BLaER1 (cell line): ENCODE data around the gene SVOPL.

Experiments
- H3K27ac ChIP-seq: shearing (Covaris generic); formaldehyde crosslinking; 2 replicates; pipeline ENCODE4 v1.8.1; 2022
- H3K27me3 ChIP-seq: shearing (Covaris generic); formaldehyde crosslinking; 2 replicates; pipeline ENCODE4 v1.8.1; 2022
- H3K36me3 ChIP-seq: shearing (Covaris generic); formaldehyde crosslinking; 2 replicates; pipeline ENCODE4 v1.8.1; 2022
- H3K4me1 ChIP-seq: shearing (Covaris generic); formaldehyde crosslinking; 2 replicates; pipeline ENCODE4 v1.8.1; 2022
- H3K4me2 ChIP-seq: shearing (Covaris generic); formaldehyde crosslinking; 2 replicates; pipeline ENCODE4 v1.8.1; 2022
- H3K4me3 ChIP-seq: shearing (Covaris generic); formaldehyde crosslinking; 2 replicates; pipeline ENCODE4 v1.8.1; 2022
- H3K9ac ChIP-seq: shearing (Covaris generic); formaldehyde crosslinking; 2 replicates; pipeline ENCODE4 v1.8.1; 2022
- H3K9me3 ChIP-seq: shearing (Covaris generic); formaldehyde crosslinking; 2 replicates; pipeline ENCODE4 v1.8.1; 2022
- H4K20me1 ChIP-seq: shearing (Covaris generic); formaldehyde crosslinking; 2 replicates; pipeline ENCODE4 v1.8.1; 2022
- Cebpa-rat ChIP-seq: shearing (Covaris generic); IDR thresholded peaks from 2 replicates; pipeline ENCODE4 v1.8.1; 2022

SVOPL gene

DNA sequence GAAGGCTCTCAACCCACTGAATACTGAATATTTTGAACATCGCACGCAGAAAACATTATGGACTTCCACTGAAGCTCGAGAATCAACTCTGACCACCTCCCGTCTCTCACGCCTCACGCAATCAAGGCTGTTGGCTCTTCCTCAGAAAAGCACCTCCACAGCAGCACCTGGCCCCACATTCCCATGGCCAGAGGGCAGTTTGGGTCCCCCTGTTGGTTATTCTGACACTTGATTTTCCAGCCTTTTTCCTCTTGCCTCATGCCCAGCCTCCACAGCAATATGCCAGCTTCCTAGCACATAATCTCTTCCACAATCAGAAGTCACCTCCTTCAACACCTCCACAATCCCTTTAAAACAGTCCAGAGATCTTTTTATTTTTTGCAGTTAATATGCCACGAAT lies 55.9 kb downstream of the SVOPL start:
- Histone ChIP-seq H3K36me3 (no peaks in the 10 kb centered on the region), H3K27me3 (no peaks in the 10 kb centered on the region), H4K20me1 (no peaks in the 10 kb centered on the region), H3K9me3 (0 out of 2 replicates have a peak, but pooled peaks cover 3% of the 10 kb centered on the region), H3K9ac (no peak overlapping the region), H3K4me3 (no peak overlapping the region), H3K27ac (no peak overlapping the region), H3K4me1 (no peaks in the 10 kb centered on the region), H3K4me2 (no peak overlapping the region)
- TF ChIP-seq Cebpa-rat, result no peak

DNA sequence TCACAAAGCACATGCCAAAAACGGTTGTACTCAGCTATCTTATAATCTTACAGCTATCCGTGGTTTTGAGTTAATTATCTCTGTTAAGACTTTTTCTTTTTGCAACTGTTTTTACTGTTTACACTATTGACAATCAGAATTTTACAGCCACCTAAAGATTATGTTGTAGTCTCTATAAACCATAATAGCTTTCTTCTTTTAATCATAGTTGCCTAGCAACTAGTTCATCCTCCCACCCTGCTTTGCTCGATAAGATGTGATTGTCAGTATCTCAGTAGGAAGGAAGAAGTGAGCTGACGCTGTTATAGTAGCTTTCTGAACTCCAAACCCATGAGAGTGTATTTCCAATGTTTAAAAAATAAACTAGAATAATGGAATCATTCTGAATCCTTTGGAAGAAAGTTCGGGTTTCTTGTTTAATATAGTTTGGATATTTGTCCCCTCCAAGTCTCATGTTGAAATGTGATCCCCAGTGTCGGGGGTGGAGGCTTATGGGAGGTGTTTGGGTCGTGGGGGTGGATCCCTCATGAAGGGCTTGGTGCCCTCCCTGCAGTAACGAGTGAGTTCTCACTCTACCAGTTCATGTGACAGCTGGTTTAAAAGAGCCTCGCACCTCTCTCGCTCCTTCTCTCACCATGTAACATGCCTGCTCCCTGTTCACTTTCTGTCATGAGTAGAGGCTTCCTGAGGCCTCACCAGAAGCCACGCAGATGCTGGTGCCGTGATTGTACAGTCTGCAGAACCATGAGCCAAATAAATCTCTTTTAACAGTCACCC lies 68.1 kb downstream of the SVOPL start:
- Histone ChIP-seq H3K4me2 (no peak overlapping the region), H3K9me3 (peaks cover 7% of the 10 kb centered on the region; the same call in 1 of the 2 replicates), H3K9ac (no peak overlapping the region), H3K4me3 (no peak overlapping the region), H3K27ac (no peak overlapping the region), H4K20me1 (no peaks in the 10 kb centered on the region), H3K27me3 (no peaks in the 10 kb centered on the region), H3K36me3 (no peaks in the 10 kb centered on the region), H3K4me1 (no peaks in the 10 kb centered on the region)
- no peak for TF ChIP-seq Cebpa-rat

GRCh38 chr7:138632384-138632783 lies 68.8 kb downstream of the SVOPL start:
- peaks cover 9% of the 10 kb centered on the region; the same call in 1 of the 2 replicates for H3K9me3 ChIP-seq
- no peak for TF ChIP-seq Cebpa-rat
- H3K4me1 ChIP-seq, result no peaks in the 10 kb centered on the region
- H3K4me2 ChIP-seq, result no peak overlapping the region
- H3K4me3 ChIP-seq, result no peak overlapping the region
- no peak overlapping the region for H3K27ac ChIP-seq
- no peak overlapping the region for H3K9ac ChIP-seq
- H3K27me3 ChIP-seq, result no peaks in the 10 kb centered on the region
- H4K20me1 ChIP-seq, result no peaks in the 10 kb centered on the region
- H3K36me3 ChIP-seq, result no peaks in the 10 kb centered on the region

- no peaks in the 10 kb centered on the region for H3K36me3 ChIP-seq
- no peak overlapping the region for H3K4me3 ChIP-seq
- H4K20me1 ChIP-seq, result no peaks in the 10 kb centered on the region
- H3K9ac ChIP-seq, result no peak overlapping the region
- TF ChIP-seq Cebpa-rat, result no peak
- no peaks in the 10 kb centered on the region for H3K27me3 ChIP-seq
- peaks cover 13% of the 10 kb centered on the region for H3K4me1 ChIP-seq
- H3K4me2 ChIP-seq, result no peak overlapping the region
- H3K9me3 ChIP-seq, result peaks cover 9% of the 10 kb centered on the region; the same call in 1 of the 2 replicates
- no peak overlapping the region for H3K27ac ChIP-seq
Measured at GRCh38 chr7:138630059-138630610, 71.0 kb downstream of the SVOPL start.

DNA sequence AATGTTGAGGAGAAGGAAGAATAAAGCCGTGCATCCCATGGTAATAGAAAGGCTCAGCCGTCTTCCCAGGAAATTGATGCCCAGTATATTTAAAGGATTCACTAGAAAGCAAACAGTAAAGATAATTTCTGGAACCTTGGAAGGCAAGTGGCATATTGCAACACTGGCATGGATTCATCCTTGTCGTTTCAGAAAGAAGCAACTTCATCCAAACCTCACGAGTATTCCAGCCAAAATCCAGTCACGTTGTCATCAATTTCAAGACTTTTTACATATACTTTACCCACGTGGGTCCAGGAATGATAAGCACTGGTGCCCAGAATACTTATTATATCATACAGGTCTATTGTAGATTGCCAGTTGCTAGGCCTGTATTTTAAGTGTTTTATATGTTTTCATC lies 73.8 kb downstream of the SVOPL start:
- Histone ChIP-seq H3K27ac (no peak overlapping the region), H3K4me2 (no peak overlapping the region), H3K9me3 (peaks cover 9% of the 10 kb centered on the region; the same call in 1 of the 2 replicates), H3K36me3 (no peaks in the 10 kb centered on the region), H3K27me3 (no peaks in the 10 kb centered on the region), H3K4me3 (no peak overlapping the region), H3K4me1 (peaks cover 25% of the 10 kb centered on the region), H4K20me1 (no peaks in the 10 kb centered on the region), H3K9ac (no peak overlapping the region)
- TF ChIP-seq Cebpa-rat, result no peak

DNA sequence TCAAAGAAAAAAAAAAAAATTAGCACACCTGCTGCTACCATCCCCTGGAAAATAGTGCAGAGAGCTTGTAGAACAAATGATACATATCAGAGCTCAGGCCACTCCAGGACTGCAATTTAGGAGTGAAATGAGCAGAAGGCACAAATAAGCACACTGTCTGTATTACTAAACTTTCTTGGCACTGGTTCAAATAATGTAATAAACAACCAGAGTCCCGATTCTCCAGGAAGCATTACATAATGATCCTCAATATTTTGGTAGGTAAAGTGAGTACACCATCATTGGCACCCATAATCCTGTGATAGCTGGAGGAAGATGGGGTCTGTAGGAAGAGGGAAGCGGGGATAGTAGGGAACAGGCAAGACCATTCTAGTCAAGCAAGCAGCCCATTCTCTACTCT lies 74.3 kb downstream of the SVOPL start:
- TF ChIP-seq Cebpa-rat, result no peak
- Histone ChIP-seq H3K9me3 (peaks cover 9% of the 10 kb centered on the region; the same call in 1 of the 2 replicates), H3K4me2 (no peak overlapping the region), H3K27me3 (no peaks in the 10 kb centered on the region), H3K27ac (no peak overlapping the region), H3K4me1 (peaks cover 25% of the 10 kb centered on the region), H3K4me3 (no peak overlapping the region), H4K20me1 (no peaks in the 10 kb centered on the region), H3K36me3 (no peaks in the 10 kb centered on the region), H3K9ac (no peak overlapping the region)

DNA sequence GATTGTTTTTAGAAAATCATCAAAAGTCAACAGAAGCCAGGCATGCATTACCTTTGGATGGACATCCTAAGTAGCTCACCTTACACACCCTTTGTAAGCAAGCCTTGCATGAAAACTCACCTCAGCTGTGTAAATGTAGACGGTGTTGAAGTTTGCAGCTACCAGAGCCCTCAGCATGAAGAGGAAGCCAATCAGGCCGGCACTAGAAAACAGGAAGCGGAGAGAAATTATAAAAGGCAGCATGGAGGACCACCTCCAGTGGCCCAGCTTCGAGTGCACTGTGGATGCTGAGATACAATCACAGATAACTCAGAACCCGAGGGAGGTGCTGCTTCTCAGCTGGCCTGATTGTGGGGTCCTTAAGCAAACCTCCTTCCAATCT lies 75.3 kb downstream of the SVOPL start:
- no peak for TF ChIP-seq Cebpa-rat
- Histone ChIP-seq H3K9ac (no peak overlapping the region), H3K4me2 (peak overlapping the region; percentile 66), H3K36me3 (no peaks in the 10 kb centered on the region), H3K4me3 (no peak overlapping the region), H3K27ac (no peak overlapping the region), H4K20me1 (no peaks in the 10 kb centered on the region), H3K27me3 (no peaks in the 10 kb centered on the region), H3K4me1 (peaks cover 25% of the 10 kb centered on the region), H3K9me3 (peaks cover 9% of the 10 kb centered on the region; the same call in 1 of the 2 replicates)

- Histone ChIP-seq H3K9ac (no peak overlapping the region), H3K27me3 (no peaks in the 10 kb centered on the region), H3K36me3 (no peaks in the 10 kb centered on the region), H3K4me3 (no peak overlapping the region), H3K9me3 (peaks cover 9% of the 10 kb centered on the region; the same call in 1 of the 2 replicates), H3K4me2 (peak overlapping the region; percentile 66), H4K20me1 (no peaks in the 10 kb centered on the region), H3K27ac (no peak overlapping the region), H3K4me1 (peaks cover 25% of the 10 kb centered on the region)
- no peak for TF ChIP-seq Cebpa-rat
Measured at GRCh38 chr7:138625084-138625848, 75.9 kb downstream of the SVOPL start.

GRCh38 chr7:138622841-138623240 lies 78.3 kb downstream of the SVOPL start:
- Histone ChIP-seq H3K36me3 (no peaks in the 10 kb centered on the region), H3K4me2 (no peak overlapping the region), H3K4me1 (peaks cover 40% of the 10 kb centered on the region), H3K9ac (no peak overlapping the region), H3K27ac (no peak overlapping the region), H3K27me3 (no peaks in the 10 kb centered on the region), H4K20me1 (no peaks in the 10 kb centered on the region), H3K9me3 (no peaks in the 10 kb centered on the region), H3K4me3 (no peak overlapping the region)
- TF ChIP-seq Cebpa-rat, result no peak

DNA sequence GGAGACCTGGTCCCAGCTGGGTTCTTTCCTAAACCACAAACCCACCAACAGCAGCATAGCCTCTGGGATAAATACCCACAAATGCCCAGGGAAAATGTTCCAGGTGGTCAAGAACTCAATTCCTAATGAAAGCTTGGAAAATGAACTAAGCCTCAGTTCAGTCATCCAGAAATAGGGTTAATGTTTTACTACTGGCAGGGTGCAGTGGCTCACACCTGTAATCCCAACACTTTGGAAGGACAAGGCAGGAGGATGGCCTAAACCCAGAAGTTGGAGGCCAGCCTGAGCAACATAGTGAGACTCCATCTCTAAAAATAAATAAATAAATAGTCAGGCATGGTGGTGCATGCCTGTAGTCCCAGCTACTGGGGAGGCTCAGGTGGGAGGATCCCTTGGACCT lies 82.2 kb downstream of the SVOPL start:
- Histone ChIP-seq H3K9me3 (no peaks in the 10 kb centered on the region), H3K9ac (no peak overlapping the region), H3K4me1 (peaks cover 20% of the 10 kb centered on the region), H3K36me3 (no peaks in the 10 kb centered on the region), H3K4me3 (no peak overlapping the region), H3K27me3 (no peaks in the 10 kb centered on the region), H3K4me2 (peak overlapping the region; percentile 45), H3K27ac (no peak overlapping the region), H4K20me1 (no peaks in the 10 kb centered on the region)
- TF ChIP-seq Cebpa-rat, result no peak
